ENCODE data around the gene SNAPIN.

SNAPIN gene

DNA sequence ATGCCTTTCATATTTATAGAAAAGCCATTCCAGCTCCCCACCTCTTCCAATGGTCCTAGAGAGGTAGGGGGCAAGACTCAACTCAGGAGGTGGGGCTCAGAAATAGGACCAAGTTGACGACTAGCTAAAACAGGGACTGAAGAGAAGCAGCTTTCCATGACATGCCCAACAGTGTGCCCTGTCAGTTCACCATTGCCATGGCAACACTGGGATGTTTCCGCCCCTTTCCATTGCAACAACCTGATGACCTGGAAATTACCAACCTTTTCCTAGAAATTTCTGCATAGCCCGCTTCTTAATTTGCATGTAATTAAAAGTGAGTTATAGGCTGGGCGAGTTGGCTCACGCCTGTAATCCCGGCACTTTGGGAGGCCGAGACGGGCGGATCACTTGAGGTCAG, 47.0 kb downstream of the SNAPIN start:
- DNase-seq (ENCODE audit: extremely low read depth, low read depth) = no peak
- TF ChIP-seq, protein P1, sequence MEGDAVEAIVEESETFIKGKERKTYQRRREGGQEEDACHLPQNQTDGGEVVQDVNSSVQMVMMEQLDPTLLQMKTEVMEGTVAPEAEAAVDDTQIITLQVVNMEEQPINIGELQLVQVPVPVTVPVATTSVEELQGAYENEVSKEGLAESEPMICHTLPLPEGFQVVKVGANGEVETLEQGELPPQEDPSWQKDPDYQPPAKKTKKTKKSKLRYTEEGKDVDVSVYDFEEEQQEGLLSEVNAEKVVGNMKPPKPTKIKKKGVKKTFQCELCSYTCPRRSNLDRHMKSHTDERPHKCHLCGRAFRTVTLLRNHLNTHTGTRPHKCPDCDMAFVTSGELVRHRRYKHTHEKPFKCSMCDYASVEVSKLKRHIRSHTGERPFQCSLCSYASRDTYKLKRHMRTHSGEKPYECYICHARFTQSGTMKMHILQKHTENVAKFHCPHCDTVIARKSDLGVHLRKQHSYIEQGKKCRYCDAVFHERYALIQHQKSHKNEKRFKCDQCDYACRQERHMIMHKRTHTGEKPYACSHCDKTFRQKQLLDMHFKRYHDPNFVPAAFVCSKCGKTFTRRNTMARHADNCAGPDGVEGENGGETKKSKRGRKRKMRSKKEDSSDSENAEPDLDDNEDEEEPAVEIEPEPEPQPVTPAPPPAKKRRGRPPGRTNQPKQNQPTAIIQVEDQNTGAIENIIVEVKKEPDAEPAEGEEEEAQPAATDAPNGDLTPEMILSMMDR (IDR thresholded peaks at IDR 0.05; ENCODE audit: low read depth, low read length, missing control alignments) = no peak
- H3K4me3 ChIP-seq (replicated peaks; ENCODE audit: low read depth, low read length) = no peak overlapping the region

DNA sequence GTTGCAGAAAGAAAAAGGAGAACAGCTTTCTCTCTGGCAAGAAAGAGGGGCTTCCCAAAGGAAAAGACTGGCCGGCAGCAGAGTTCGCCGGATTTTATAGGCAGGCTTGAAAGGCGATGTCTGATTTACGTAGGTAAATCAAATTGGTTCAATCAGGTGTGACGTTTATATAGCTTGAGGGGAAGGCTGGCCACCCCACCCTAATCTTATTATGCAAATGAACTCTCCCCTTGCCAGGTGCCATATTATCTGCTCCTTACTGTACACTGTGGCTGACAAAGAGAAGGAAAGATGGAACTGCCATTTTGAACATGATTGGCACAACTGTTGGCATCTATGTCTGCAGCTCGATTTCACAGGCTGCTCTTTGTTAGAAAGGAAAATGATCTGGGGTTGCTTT, 52.5 kb downstream of the SNAPIN start:
- TF ChIP-seq, protein P1 (IDR thresholded peaks at IDR 0.05; ENCODE audit: low read depth, low read length, missing control alignments) = no peak
- H3K4me3 ChIP-seq (replicated peaks; ENCODE audit: low read depth, low read length) = no peak overlapping the region
- DNase-seq (ENCODE audit: extremely low read depth, low read depth) = no peak
